Thyroid gland (tissue), 4 donors: ENCODE measurements around the gene SYCN.

Source experiments
- POLR2A ChIP-seq, 2 donors: fragments of 450-650 bp; IDR thresholded peaks; one replicate each; pipeline ENCODE4 v1.6.1; 2017; ENCODE audit warnings: antibody characterized with exemption in 2 of 2, mild to moderate bottlenecking in 2 of 2, moderate library complexity in 1 of 2
- TF ChIP-seq, protein P1 (sequence below), 6 experiments: fragments of 200-600 bp in 3 of 6; fragments of 450-650 bp in 3 of 6; sonication (generic) in 3 of 6; IDR thresholded peaks; one replicate each; pipeline ENCODE4 v1.5.1; 2016 to 2019; ENCODE audit warnings: antibody characterized with exemption in 6 of 6, mild to moderate bottlenecking in 2 of 6, inconsistent platforms in 1 of 6, moderate library complexity in 1 of 6

DNA sequence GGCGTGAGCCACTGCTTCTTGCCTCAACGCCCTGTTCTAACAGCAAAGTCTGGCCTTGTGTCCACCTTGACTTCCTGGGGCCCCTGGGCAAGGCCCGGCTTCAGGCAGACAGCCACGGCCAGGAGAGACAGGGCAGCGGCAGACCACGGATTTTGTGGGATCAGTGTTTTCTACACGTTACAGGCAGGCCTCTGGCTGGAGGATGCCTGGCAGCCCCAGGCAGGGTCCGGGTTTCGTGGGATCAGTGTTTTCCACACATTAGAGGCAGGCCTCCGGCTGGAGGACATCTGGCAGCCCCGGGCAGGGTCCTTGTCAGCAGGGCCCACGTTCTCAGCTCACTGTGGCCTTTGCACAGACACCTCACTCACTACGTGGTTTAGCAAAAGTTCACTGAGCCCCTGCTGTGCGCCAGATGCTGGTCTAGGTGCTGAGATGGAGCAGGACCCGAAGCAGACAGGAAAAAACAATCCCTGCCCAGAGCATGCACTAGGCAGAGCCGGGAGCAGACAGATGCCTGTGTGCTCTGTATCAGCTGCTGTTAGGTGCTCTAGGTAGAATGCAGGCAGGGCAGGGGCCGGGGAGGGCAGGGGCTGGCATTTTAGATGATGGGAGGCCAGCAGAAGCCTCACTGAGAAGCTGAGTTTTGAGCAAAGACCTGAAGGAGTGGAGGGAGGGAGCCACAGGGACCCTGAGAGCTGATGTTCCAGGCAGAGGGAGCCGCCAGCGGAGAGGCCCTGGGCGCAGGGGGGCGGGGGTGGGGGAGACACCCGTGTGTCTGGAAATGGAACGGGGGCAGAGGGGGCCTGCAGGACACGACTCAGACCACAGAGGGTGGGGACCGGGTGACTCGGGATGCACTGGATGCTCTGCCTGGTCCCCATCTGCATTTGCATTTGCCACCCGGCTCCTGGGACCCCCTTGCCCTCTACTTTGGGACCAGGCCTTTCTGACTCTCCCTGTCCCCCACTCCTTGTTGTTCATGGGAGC lies 32.3 kb downstream of the SYCN start:
- TF ChIP-seq, protein P1, sequence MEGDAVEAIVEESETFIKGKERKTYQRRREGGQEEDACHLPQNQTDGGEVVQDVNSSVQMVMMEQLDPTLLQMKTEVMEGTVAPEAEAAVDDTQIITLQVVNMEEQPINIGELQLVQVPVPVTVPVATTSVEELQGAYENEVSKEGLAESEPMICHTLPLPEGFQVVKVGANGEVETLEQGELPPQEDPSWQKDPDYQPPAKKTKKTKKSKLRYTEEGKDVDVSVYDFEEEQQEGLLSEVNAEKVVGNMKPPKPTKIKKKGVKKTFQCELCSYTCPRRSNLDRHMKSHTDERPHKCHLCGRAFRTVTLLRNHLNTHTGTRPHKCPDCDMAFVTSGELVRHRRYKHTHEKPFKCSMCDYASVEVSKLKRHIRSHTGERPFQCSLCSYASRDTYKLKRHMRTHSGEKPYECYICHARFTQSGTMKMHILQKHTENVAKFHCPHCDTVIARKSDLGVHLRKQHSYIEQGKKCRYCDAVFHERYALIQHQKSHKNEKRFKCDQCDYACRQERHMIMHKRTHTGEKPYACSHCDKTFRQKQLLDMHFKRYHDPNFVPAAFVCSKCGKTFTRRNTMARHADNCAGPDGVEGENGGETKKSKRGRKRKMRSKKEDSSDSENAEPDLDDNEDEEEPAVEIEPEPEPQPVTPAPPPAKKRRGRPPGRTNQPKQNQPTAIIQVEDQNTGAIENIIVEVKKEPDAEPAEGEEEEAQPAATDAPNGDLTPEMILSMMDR (IDR thresholded peaks at IDR 0.05), result no peak
- TF ChIP-seq POLR2A (IDR thresholded peaks at IDR 0.05), result no peak
